Posterior vena cava (tissue), 2 donors: ENCODE data around the gene THSD7B. TPM values are rescaled to one million over a fixed set of nuclear protein-coding genes. Genes with fewer than 3 reads are reported as not detected.

Experiments
- DNase-seq: peaks from one replicate; pipeline ENCODE4 v3.0.0-alpha.2; 2020; ENCODE audit warnings: low spot score
- intact Hi-C, 2 donors: fragments of 100-400 bp; cut with DNase I; formaldehyde crosslinking; loops; one replicate each; pipeline versions ENCODE4 v1.14.1 to v1.14.2; 2022 to 2023
- total RNA-seq, 2 donors: library from RNA; stranded (reverse); fragmentation: NEBNext Ultra II Directional; extraction: Animal tissue kit (Norgen Biotek cat#: 25700); gene quantifications; one replicate each; pipeline ENCODE4 v1.2.1, GENCODE V29; 2021
- donor health status: DM: yes; HTN: yes; CAD: no.
- donor health status: DM: yes; HTN: yes; CAD: no.

Gene THSD7B
- total RNA-seq, 2 donors from 2014 or later: 0.76 to 1.2 TPM

DNA sequence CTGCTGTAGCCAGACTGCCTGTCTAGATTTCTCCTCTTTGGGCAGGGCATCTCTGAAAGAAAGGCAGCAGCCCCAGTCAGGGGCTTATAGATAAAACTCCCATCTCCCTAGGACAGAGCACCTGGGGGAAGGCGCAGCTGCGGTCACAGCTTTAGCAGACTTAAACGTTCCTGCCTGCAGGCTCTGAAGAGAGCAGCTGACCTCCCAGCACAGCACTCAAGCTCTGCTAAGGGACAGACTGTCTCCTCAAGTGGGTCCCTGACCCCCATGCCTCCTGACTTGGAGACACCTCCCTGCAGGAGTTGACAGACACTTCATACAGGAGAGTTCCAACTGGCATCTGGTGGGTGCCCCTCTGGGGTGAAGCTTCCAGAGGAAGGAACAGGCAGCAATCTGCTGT lies 336.5 kb downstream of the THSD7B start:
- DNase-seq: peak; percentile 67
- intact Hi-C loops: loop anchor here in 1 of 2 donors (5.0 kb wide), 1 partner anchor 1285 kb away; no protein-coding TSS in a partner anchor

GRCh38 chr2:137107904-137108303 lies 342.6 kb downstream of the THSD7B start:
- intact Hi-C loops: no loop called here

GRCh38 chr2:137111896-137112295 lies 346.6 kb downstream of the THSD7B start:
- DNase-seq: no peak
- intact Hi-C loops: no loop called here

More at GRCh38 chr2:137107904-137108303, 342.6 kb downstream of the THSD7B start:
- DNase-seq: no peak

- DNase-seq: no peak
- intact Hi-C loops: no loop called here
Measured at GRCh38 chr2:137115081-137115794, 349.9 kb downstream of the THSD7B start.

DNA sequence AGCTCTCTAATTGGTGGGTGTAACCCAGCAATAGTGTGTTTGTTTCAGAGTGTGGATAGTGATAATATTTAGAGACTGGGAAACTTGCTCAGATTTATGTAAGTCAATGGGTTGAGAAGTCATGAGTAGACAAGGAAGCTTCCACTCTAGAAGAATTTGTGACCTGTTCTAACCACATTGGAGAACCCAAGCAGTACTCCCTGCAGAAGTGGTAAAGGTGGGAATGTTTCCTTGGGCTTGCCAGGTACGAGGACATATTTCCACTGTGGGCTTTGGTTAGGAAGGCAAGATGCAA lies 350.4 kb downstream of the THSD7B start:
- intact Hi-C loops: no loop called here
- no peak for DNase-seq

DNA sequence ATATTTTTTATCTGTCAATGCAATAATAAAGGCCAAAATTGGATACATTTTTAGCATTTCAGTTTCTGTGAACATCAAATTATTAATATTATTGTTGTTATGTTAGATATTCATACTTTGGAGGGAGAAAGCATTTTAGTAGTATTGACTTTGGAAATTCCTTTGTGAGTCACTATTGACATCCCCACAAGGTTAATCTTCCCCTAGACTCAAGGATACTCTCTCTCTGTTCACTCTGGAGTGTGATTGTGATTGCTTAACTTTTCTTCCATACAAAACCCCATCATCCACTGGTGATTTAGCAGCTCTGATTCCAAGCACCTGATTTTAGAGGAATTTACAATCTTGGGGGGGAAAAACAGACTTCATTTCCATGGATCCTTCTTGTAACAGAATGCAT lies 352.0 kb downstream of the THSD7B start:
- intact Hi-C loops: no loop called here
- DNase-seq: no peak

DNA sequence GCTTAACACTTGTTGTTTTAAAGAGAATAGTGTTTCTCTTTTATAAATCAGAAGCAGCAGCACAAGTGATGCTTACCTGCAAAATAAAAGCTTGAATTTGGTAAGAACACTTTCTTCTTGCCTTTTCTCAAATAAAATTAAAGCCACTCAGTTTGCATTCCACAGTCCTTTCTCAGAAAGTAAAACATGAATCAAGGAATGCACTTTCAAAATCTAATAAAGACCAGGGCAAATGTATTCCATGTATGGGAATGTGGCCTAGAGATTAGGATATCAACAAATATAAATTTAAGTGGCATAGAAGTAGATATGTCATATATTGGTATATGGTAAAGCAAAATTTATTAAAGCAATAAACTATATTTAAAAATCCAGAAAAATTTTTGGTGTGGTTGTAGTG lies 352.8 kb downstream of the THSD7B start:
- no peak for DNase-seq

GRCh38 chr2:137123226-137123625 lies 357.9 kb downstream of the THSD7B start:
- no peak for DNase-seq
- intact Hi-C loops: no loop called here

More for the DNA sequence above, 352.8 kb downstream of the THSD7B start:
- intact Hi-C loops: no loop called here

GRCh38 chr2:137133225-137133624 lies 367.9 kb downstream of the THSD7B start:
- DNase-seq: no peak
- intact Hi-C loops: no loop called here

GRCh38 chr2:137138263-137138662 lies 372.9 kb downstream of the THSD7B start:
- intact Hi-C loops: no loop called here
- no peak for DNase-seq

- intact Hi-C loops: no loop called here
Measured at GRCh38 chr2:137151731-137152130, 386.4 kb downstream of the THSD7B start.

GRCh38 chr2:137154946-137155345 lies 389.6 kb downstream of the THSD7B start:
- no peak for DNase-seq
- intact Hi-C loops: no loop called here

More at GRCh38 chr2:137151731-137152130, 386.4 kb downstream of the THSD7B start:
- DNase-seq: no peak

- no peak for DNase-seq
- intact Hi-C loops: no loop called here
Measured at GRCh38 chr2:137155356-137156104, 390.2 kb downstream of the THSD7B start.

- intact Hi-C loops: no loop called here
- no peak for DNase-seq
Measured at GRCh38 chr2:137156221-137156844, 391.0 kb downstream of the THSD7B start.

DNA sequence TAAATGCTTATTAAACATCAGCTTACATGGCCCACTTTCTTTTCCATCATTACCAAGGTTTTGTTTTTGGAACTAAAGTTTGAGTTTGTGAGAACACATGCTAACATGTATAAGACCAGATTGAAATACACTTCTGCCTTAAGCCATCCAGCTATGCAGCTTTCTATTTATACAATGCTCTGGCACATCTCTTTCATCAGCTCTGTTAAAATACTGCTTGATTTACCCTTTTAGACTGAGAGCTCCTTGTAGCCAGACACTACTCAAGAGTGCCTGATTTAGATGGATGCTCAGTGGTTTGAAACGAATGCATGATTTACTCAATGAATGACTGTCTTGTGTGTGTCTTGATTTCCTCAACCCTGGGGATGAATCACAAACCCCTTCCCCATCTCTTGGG lies 392.5 kb downstream of the THSD7B start:
- intact Hi-C loops: no loop called here
- DNase-seq: no peak

DNA sequence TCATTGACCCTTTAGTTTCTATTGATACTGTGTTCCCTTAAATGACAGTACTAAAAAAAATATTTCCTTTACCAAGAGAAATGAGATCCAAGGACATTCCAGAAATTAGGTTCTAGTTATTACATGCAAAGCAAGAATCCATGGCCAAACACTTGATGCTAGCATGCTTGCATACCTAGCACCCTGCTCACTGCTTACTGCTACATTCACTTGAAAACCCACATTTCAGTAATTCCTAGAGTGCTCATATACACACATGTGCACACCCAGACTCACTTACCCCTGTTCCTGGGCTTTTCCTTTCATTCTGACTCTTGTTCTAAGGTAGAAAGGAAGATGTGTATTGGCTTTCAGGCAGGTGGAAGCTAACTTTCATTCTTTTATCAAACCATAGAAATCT lies 395.9 kb downstream of the THSD7B start:
- intact Hi-C loops: no loop called here
- no peak for DNase-seq

GRCh38 chr2:137165968-137166367 lies 400.6 kb downstream of the THSD7B start:
- DNase-seq: no peak
- intact Hi-C loops: no loop called here

DNA sequence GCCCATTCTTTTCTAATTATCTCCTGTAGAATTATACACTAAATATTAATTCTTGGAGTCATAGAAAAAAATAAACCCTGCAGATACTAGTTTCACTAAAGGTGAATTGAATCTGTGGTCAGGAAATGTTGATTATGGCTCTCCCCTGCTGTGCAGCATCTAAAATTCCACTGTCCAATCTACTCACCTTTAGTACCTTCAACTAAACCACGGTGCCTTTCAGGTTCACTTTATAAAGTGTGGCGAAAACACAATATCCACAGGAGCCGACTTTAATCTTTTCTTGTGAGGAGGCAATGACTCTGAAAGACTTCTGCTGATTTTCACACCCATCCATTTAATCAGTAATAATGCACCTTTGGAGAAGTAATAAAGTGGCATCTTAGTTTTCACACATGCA lies 402.3 kb downstream of the THSD7B start:
- no peak for DNase-seq
- intact Hi-C loops: no loop called here

- no peak for DNase-seq
- intact Hi-C loops: no loop called here
Measured at GRCh38 chr2:137168552-137168951, 403.2 kb downstream of the THSD7B start.

DNA sequence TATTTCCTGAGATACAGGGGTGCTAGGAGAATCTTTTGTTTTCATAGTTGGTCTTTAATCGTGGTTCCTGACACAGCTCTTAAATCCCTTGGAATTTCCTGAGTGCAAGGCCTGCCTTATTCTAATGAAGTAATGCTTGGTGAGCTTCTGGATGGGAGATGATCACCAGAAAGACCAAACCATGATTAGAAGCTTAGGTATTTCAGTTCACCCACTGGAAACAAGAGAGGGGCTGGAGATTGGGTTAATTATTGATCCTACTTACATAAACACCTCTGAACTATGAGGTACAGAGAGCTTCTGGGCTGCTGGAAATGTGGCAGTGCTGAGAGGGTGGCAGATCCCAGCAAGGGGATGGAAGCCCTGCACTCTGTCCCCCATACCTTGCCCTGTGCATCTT lies 406.8 kb downstream of the THSD7B start:
- intact Hi-C loops: no loop called here
- DNase-seq: no peak

- intact Hi-C loops: no loop called here
- no peak for DNase-seq
Measured at GRCh38 chr2:137173463-137173862, 408.1 kb downstream of the THSD7B start.
